ENCODE measurements around the gene ARHGEF4. TPM values are rescaled to one million over a fixed set of nuclear protein-coding genes. Genes with fewer than 3 reads are reported as not detected.

The ARHGEF4 gene
- total and polyA plus RNA-seq, 5 donors from 2014 or later = 0.22 to 1.7 (median 0.48) TPM; not detected in 1

- H3K4me1 ChIP-seq (ENCODE audit: control insufficient read depth, insufficient read depth, low read length, poor library complexity, severe bottlenecking) = peaks cover 21% of the 10 kb centered on the region
- Mint-ChIP-seq H3K4me3 (peak overlapping the region in 1 of 4 donors; percentile 56), H3K9me3 (peaks cover 0 to 1% (median 0%) of the 10 kb centered on the region in 7 donors), H3K27me3 (peaks cover 11% of the 10 kb centered on the region), H3K4me1 (peaks cover 4 to 28% (median 15%) of the 10 kb centered on the region in 4 donors), H3K36me3 (no peaks in the 10 kb centered on the region), H3K27ac (peak overlapping the region in 2 of 3 donors; percentile 59 to 99)
- H3K27ac ChIP-seq (ENCODE audit: insufficient read depth, low read length, poor library complexity, severe bottlenecking) = no peak overlapping the region
- no peaks in the 10 kb centered on the region for H3K9me3 ChIP-seq (ENCODE audit: control insufficient read depth in 2 of 2, low read length in 2 of 2)
- H3K27me3 ChIP-seq (ENCODE audit: control insufficient read depth, insufficient read depth, low read length) = no peaks in the 10 kb centered on the region
- H3K36me3 ChIP-seq (ENCODE audit: control insufficient read depth, insufficient read depth, low read length) = no peaks in the 10 kb centered on the region
- no peak overlapping the region for H3K4me3 ChIP-seq (ENCODE audit: low read depth, low read length)
- DNase-seq (no peak), ATAC-seq (ENCODE audit: low read depth in 2 of 2) (no peak)
These were observed 10.8 kb upstream of the ARHGEF4 start for GRCh38 chr2:130825966-130826253.

- H3K4me3 Mint-ChIP-seq = no peak overlapping the region
- DNase-seq (no peak), ATAC-seq (ENCODE audit: low read depth in 2 of 2) (no peak)
- peak overlapping the region in 2 of 3 donors; percentile 59 to 99 for H3K27ac Mint-ChIP-seq
- H3K4me1 Mint-ChIP-seq = peaks cover under 1 to 23% (median 15%) of the 10 kb centered on the region in 4 donors
- Histone ChIP-seq H3K4me1 (ENCODE audit: control insufficient read depth, insufficient read depth, low read length, poor library complexity, severe bottlenecking) (peaks cover 21% of the 10 kb centered on the region), H3K27me3 (ENCODE audit: control insufficient read depth, insufficient read depth, low read length) (no peaks in the 10 kb centered on the region), H3K4me3 (ENCODE audit: low read depth, low read length) (no peak overlapping the region), H3K36me3 (ENCODE audit: control insufficient read depth, insufficient read depth, low read length) (no peaks in the 10 kb centered on the region), H3K9me3 (ENCODE audit: control insufficient read depth in 2 of 2, low read length in 2 of 2) (no peaks in the 10 kb centered on the region), H3K27ac (ENCODE audit: insufficient read depth, low read length, poor library complexity, severe bottlenecking) (no peak overlapping the region)
- H3K27me3 Mint-ChIP-seq = peaks cover 11% of the 10 kb centered on the region
- no peaks in the 10 kb centered on the region for H3K36me3 Mint-ChIP-seq
- H3K9me3 Mint-ChIP-seq = peaks cover 0 to 1% (median 0%) of the 10 kb centered on the region in 7 donors
These were observed 10.3 kb upstream of the ARHGEF4 start for GRCh38 chr2:130826419-130826818.

GRCh38 chr2:130826821-130827501 lies 9.8 kb upstream of the ARHGEF4 start:
- ATAC-seq (ENCODE audit: low read depth in 2 of 2) (no peak), DNase-seq (no peak)
- H3K27ac ChIP-seq (ENCODE audit: insufficient read depth, low read length, poor library complexity, severe bottlenecking) = no peak overlapping the region
- Mint-ChIP-seq H3K4me3 (no peak overlapping the region), H3K9me3 (peaks cover 0 to 1% (median 0%) of the 10 kb centered on the region in 7 donors), H3K27ac (peak overlapping the region; percentile 67 to 99 (median 92)), H3K27me3 (peaks cover 11% of the 10 kb centered on the region), H3K36me3 (no peaks in the 10 kb centered on the region), H3K4me1 (peaks cover 0 to 20% (median 15%) of the 10 kb centered on the region in 4 donors)
- no peak overlapping the region for H3K4me3 ChIP-seq (ENCODE audit: low read depth, low read length)
- H3K4me1 ChIP-seq (ENCODE audit: control insufficient read depth, insufficient read depth, low read length, poor library complexity, severe bottlenecking) = peaks cover 21% of the 10 kb centered on the region
- H3K27me3 ChIP-seq (ENCODE audit: control insufficient read depth, insufficient read depth, low read length) = no peaks in the 10 kb centered on the region
- H3K36me3 ChIP-seq (ENCODE audit: control insufficient read depth, insufficient read depth, low read length) = no peaks in the 10 kb centered on the region
- H3K9me3 ChIP-seq (ENCODE audit: control insufficient read depth in 2 of 2, low read length in 2 of 2) = no peaks in the 10 kb centered on the region

- DNase-seq = no peak
These were observed 9.0 kb upstream of the ARHGEF4 start for GRCh38 chr2:130827502-130828251.

GRCh38 chr2:130828461-130828860 lies 8.3 kb upstream of the ARHGEF4 start:
- DNase-seq = no peak
- Mint-ChIP-seq H3K9me3 (peaks cover 0 to 1% (median 0%) of the 10 kb centered on the region in 7 donors), H3K4me1 (peaks cover 0 to 20% (median 14%) of the 10 kb centered on the region in 4 donors), H3K27ac (no peak overlapping the region), H3K27me3 (peaks cover 11% of the 10 kb centered on the region), H3K36me3 (no peaks in the 10 kb centered on the region), H3K4me3 (no peak overlapping the region)
- H3K9me3 ChIP-seq (ENCODE audit: control insufficient read depth in 2 of 2, low read length in 2 of 2) = no peaks in the 10 kb centered on the region
- peaks cover 17% of the 10 kb centered on the region for H3K4me1 ChIP-seq (ENCODE audit: control insufficient read depth, insufficient read depth, low read length, poor library complexity, severe bottlenecking)
- H3K27me3 ChIP-seq (ENCODE audit: control insufficient read depth, insufficient read depth, low read length) = no peaks in the 10 kb centered on the region
- no peak for ATAC-seq (ENCODE audit: low read depth in 2 of 2)
- H3K27ac ChIP-seq (ENCODE audit: insufficient read depth, low read length, poor library complexity, severe bottlenecking) = no peak overlapping the region
- no peak overlapping the region for H3K4me3 ChIP-seq (ENCODE audit: low read depth, low read length)
- H3K36me3 ChIP-seq (ENCODE audit: control insufficient read depth, insufficient read depth, low read length) = no peaks in the 10 kb centered on the region

More at GRCh38 chr2:130827502-130828251, 9.0 kb upstream of the ARHGEF4 start:
- Mint-ChIP-seq H3K27ac (peak overlapping the region in 2 of 3 donors; percentile 67 to 92), H3K9me3 (peaks cover 0 to 1% (median 0%) of the 10 kb centered on the region in 7 donors), H3K27me3 (peaks cover 11% of the 10 kb centered on the region), H3K36me3 (no peaks in the 10 kb centered on the region), H3K4me3 (no peak overlapping the region), H3K4me1 (peaks cover 0 to 20% (median 15%) of the 10 kb centered on the region in 4 donors)
- Histone ChIP-seq H3K9me3 (ENCODE audit: control insufficient read depth in 2 of 2, low read length in 2 of 2) (no peaks in the 10 kb centered on the region), H3K27me3 (ENCODE audit: control insufficient read depth, insufficient read depth, low read length) (no peaks in the 10 kb centered on the region), H3K27ac (ENCODE audit: insufficient read depth, low read length, poor library complexity, severe bottlenecking) (no peak overlapping the region), H3K4me1 (ENCODE audit: control insufficient read depth, insufficient read depth, low read length, poor library complexity, severe bottlenecking) (peaks cover 21% of the 10 kb centered on the region), H3K36me3 (ENCODE audit: control insufficient read depth, insufficient read depth, low read length) (no peaks in the 10 kb centered on the region), H3K4me3 (ENCODE audit: low read depth, low read length) (no peak overlapping the region)
- ATAC-seq (ENCODE audit: low read depth in 2 of 2) = no peak

GRCh38 chr2:130829015-130829414 lies 7.7 kb upstream of the ARHGEF4 start:
- Histone ChIP-seq H3K36me3 (ENCODE audit: control insufficient read depth, insufficient read depth, low read length) (no peaks in the 10 kb centered on the region), H3K4me3 (ENCODE audit: low read depth, low read length) (no peak overlapping the region), H3K4me1 (ENCODE audit: control insufficient read depth, insufficient read depth, low read length, poor library complexity, severe bottlenecking) (peaks cover 11% of the 10 kb centered on the region), H3K27me3 (ENCODE audit: control insufficient read depth, insufficient read depth, low read length) (no peaks in the 10 kb centered on the region), H3K9me3 (ENCODE audit: control insufficient read depth in 2 of 2, low read length in 2 of 2) (no peaks in the 10 kb centered on the region), H3K27ac (ENCODE audit: insufficient read depth, low read length, poor library complexity, severe bottlenecking) (no peak overlapping the region)
- no peak overlapping the region for H3K4me3 Mint-ChIP-seq
- DNase-seq = no peak
- H3K4me1 Mint-ChIP-seq = peaks cover 0 to 16% (median 11%) of the 10 kb centered on the region in 4 donors
- peaks cover 0 to 1% (median 0%) of the 10 kb centered on the region in 7 donors for H3K9me3 Mint-ChIP-seq
- no peaks in the 10 kb centered on the region for H3K36me3 Mint-ChIP-seq
- peaks cover 11% of the 10 kb centered on the region for H3K27me3 Mint-ChIP-seq
- H3K27ac Mint-ChIP-seq = no peak overlapping the region
- ATAC-seq (ENCODE audit: low read depth in 2 of 2) = no peak

GRCh38 chr2:130830538-130830937 lies 6.2 kb upstream of the ARHGEF4 start:
- Mint-ChIP-seq H3K36me3 (no peaks in the 10 kb centered on the region), H3K4me3 (no peak overlapping the region), H3K4me1 (peaks cover 0 to 8% (median under 1%) of the 10 kb centered on the region in 4 donors), H3K9me3 (no peaks in the 10 kb centered on the region), H3K27ac (peak overlapping the region in 2 of 3 donors; percentile 30 to 38), H3K27me3 (peaks cover 5% of the 10 kb centered on the region)
- H3K27me3 ChIP-seq (ENCODE audit: control insufficient read depth, insufficient read depth, low read length) = no peaks in the 10 kb centered on the region
- no peaks in the 10 kb centered on the region for H3K36me3 ChIP-seq (ENCODE audit: control insufficient read depth, insufficient read depth, low read length)
- DNase-seq (no peak), ATAC-seq (ENCODE audit: low read depth in 2 of 2) (no peak)
- H3K27ac ChIP-seq (ENCODE audit: insufficient read depth, low read length, poor library complexity, severe bottlenecking) = no peak overlapping the region
- no peaks in the 10 kb centered on the region for H3K4me1 ChIP-seq (ENCODE audit: control insufficient read depth, insufficient read depth, low read length, poor library complexity, severe bottlenecking)
- no peak overlapping the region for H3K4me3 ChIP-seq (ENCODE audit: low read depth, low read length)
- no peaks in the 10 kb centered on the region for H3K9me3 ChIP-seq (ENCODE audit: control insufficient read depth in 2 of 2, low read length in 2 of 2)
